HL-60/S4 treated with phorbol 12-myristate 13-acetate at 8.2 ng/mL for 4 days and 3 days (cell line): Measurements from ENCODE around the gene XYLT1.

Experiments used
- in situ Hi-C: fragments of 300-500 bp; cut with MboI; formaldehyde crosslinking; loops from 2 replicates; pipeline ENCODE4 v1.15.0; 2022; ENCODE audit warnings: low sequenced_read_pairs

The XYLT1 gene

GRCh38 chr16:17362183-17362582, 108.6 kb downstream of the XYLT1 start:
- in situ Hi-C loops: no loop called here

GRCh38 chr16:17360693-17361122, 110.1 kb downstream of the XYLT1 start:
- in situ Hi-C loops: no loop called here

DNA sequence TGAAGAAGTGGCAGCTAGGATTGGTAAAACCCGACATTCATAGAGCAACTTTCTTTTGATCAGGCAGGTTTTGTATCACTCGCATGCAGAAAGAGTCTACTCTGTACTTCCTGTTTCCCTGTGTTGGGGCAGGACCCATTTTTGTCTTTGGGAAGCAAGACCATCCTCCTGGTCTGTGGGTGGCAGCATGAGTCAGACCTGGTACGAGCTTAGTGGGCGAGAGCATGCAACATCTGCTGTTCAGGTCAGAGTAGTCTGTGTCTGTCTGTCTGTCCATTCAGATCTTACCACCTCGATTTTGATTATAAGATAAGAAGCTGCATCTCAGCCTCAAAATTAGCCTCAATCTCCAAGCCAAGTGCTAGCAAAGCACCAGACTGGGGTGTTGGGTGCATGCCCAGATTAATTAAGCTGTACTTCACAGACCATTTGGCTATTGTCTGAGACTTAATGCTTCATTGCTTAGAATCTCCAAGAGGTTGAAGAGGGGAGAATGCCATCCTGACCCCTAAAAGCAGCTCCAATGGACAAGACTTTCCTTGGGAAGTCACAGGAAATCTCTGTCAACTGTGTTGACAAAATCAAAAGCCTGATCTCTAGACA, 110.9 kb downstream of the XYLT1 start:
- in situ Hi-C loops: no loop called here

GRCh38 chr16:17358846-17359245, 111.9 kb downstream of the XYLT1 start:
- in situ Hi-C loops: no loop called here

GRCh38 chr16:17358355-17358754, 112.4 kb downstream of the XYLT1 start:
- in situ Hi-C loops: no loop called here

- in situ Hi-C loops: no loop called here
Measured at GRCh38 chr16:17357307-17358062, 113.3 kb downstream of the XYLT1 start.

- in situ Hi-C loops: no loop called here
Measured at GRCh38 chr16:17356243-17356933, 114.4 kb downstream of the XYLT1 start.

GRCh38 chr16:17354685-17355084, 116.1 kb downstream of the XYLT1 start:
- in situ Hi-C loops: no loop called here

- in situ Hi-C loops: no loop called here
Measured at GRCh38 chr16:17354141-17354601, 116.6 kb downstream of the XYLT1 start.

DNA sequence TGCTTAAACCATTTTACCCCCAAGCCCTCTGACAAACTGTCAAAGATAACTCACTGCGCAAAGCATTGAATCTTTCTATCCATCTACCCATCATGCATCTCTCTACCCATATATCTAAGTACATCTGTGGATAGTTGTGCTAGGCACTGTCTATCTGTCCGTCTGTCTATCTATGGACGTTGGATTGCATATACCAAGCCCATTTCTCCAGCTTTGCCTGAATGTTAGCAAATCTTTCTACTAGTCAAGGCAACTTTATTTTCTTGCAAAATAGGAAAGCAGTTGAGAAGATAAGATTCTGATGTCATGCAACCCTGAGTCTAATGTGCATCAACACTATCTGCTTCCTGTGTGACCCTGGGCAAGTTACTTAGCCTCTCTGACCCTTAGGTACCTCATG, 117.2 kb downstream of the XYLT1 start:
- in situ Hi-C loops: no loop called here

DNA sequence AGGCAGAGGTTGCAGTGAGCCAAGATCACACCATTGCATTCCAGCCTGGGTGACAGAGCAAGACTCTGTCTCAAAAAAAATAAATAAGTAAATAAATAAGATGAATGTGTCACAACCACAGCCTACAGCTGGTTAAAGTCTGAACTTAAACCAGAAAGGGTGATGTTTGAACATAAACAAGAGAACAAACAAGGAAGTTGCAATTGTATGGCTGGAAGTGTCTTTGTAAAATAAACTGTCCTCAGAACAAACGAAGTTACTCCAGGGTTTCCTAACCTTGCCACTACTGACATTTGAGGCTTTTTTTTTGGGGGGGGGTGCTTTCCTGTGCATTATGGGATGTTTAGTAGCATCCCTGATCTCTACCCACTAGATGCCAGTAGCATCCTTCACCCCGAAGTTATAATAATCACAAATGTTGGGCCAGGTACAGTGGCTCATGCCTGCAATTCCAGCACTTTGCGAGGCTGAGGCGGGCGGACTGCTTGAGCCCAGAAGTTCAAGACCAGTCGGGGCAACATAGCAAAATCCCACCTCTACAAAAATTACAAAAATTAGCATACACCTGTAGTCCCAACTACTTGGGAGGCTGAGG, 119.2 kb downstream of the XYLT1 start:
- in situ Hi-C loops: no loop called here

GRCh38 chr16:17350207-17350606, 120.6 kb downstream of the XYLT1 start:
- in situ Hi-C loops: no loop called here

GRCh38 chr16:17348826-17349225, 121.9 kb downstream of the XYLT1 start:
- in situ Hi-C loops: no loop called here

DNA sequence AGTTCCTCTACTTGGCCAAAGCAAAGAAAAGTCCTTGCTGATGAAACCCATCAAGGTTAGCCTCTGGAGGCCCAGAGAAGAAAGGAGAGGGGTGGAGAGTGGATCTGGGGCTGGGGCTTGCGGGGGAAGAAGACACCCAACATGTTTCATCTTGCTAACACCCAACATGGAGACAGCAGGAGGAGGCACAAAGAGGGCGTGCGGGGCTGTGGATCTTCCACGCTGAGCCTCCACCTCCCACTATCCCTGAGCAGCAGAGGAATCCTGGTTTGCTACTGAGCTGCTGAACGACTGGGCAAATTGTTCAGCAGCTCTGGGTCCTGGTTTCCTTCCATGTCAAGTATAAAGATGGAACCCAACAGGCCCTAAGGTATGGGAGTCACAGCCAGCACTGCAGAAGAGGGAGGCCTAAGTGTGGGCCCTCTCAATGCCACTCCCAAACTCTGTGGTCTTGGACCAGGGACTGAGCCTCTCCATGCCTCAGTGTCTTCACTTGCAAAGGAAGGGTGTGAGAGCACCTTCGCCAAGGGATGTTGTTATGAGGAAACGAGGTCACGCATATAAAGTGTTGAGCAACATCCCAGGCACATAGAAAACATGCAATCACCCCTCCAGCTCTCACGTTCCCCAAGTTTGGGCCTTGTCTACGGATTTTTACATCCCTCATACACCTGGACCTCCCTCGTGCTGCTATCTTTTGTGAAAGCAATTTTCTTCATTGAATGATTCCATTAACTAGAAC, 122.5 kb downstream of the XYLT1 start:
- in situ Hi-C loops: no loop called here

DNA sequence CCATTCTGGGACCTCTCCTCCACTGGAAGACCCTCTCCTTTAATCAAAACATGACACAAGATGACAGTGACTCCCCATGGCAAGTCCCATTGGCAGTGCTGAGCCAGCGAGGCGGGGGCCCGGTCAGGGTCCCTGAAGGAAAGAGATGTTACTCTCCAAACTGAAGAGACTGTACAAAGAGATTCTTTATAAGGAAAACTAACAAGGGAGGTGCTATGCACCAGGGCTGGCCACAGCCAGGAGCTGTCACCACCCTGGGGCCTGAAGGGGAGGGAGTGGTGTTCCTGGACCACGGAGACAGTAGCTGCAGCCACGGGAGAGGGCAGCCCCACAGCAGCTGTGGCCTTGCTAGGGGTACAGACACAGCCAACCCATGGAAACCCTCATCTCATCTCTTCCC, 123.1 kb downstream of the XYLT1 start:
- in situ Hi-C loops: no loop called here

DNA sequence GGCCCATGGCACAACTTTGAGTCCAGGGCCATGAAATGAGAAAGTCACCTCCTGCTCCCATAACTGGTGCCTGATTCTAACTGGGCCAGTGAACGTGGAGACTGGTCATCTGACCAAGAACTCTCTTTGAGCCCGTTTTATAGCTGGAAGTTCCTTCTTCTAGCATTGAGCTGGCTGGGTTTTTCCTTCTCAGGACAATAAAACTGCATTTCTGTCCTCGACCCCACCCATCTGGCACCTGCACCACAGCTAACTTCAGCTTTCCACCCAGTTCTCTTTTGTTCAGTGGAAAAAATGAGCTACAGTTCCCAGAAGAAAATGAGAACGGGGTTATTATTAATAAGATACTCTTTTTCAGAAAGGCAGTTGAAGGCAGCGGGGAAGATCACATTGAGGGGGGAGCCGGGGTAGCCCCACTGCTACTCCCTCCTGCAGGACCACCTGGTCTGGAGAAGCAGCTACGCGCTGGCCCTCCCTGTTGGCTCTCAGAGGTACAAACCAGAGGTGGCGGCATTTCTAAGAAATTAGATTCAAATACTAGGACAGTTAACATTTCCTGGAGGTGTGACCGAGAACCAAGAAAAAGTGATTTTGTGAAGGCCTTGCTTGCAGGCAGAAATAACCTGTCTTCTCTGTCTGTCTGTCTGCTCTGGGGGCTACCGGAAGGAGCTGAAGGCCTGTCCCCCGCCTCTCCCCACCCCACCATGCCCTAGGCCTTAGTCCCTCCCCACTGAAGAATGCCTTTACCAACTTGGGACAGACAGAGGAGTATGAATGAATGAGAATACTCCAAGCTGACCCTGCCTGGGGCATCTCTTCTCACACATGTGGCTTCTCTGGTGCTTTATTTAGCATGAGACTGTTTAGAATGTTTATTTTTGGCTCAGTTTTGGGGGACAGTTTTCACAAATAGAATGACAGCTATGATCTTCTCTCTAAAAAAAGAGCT, 123.9 kb downstream of the XYLT1 start:
- in situ Hi-C loops: no loop called here

GRCh38 chr16:17345043-17345442, 125.7 kb downstream of the XYLT1 start:
- in situ Hi-C loops: no loop called here

DNA sequence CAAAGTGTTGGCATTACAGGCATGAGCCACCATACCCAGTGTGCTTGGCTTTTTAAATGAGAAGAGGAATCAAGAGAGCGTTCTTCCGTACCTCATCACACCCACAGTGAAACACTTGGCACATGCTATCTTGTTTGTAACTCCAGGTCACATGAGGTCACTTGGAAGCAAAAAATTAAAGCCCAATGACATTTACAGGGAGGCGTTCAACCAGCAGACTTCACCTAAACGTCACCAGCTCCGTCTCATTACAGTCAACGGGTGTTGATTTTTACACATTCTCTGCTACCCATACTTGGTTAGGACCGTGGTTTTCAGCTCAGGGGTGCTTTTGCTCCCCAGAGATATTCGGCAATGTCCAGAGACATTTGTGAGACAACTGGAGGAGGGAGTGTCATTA, 127.0 kb downstream of the XYLT1 start:
- in situ Hi-C loops: no loop called here

GRCh38 chr16:17343028-17343427, 127.7 kb downstream of the XYLT1 start:
- in situ Hi-C loops: no loop called here

DNA sequence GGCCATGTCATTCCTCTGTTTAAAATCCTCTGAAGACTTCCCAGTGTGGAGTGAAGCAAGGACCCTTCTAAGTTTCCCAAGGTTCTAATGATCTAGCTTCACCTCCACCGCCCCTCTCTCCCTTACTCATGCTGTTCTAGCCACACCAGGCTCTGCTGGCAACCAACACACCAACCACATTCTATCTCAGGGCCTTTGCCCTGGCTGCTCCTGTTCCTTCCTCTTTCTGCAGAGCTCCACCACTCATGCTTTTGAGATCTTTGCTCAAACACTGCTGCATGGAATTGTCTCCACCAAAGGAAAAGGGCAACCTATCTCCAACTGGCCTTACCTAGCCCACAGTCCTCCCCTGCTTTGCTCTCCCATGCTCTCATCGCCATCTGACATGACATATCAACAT, 128.7 kb downstream of the XYLT1 start:
- in situ Hi-C loops: no loop called here
